Measurements from ENCODE around the gene LITAFD.

DNA sequence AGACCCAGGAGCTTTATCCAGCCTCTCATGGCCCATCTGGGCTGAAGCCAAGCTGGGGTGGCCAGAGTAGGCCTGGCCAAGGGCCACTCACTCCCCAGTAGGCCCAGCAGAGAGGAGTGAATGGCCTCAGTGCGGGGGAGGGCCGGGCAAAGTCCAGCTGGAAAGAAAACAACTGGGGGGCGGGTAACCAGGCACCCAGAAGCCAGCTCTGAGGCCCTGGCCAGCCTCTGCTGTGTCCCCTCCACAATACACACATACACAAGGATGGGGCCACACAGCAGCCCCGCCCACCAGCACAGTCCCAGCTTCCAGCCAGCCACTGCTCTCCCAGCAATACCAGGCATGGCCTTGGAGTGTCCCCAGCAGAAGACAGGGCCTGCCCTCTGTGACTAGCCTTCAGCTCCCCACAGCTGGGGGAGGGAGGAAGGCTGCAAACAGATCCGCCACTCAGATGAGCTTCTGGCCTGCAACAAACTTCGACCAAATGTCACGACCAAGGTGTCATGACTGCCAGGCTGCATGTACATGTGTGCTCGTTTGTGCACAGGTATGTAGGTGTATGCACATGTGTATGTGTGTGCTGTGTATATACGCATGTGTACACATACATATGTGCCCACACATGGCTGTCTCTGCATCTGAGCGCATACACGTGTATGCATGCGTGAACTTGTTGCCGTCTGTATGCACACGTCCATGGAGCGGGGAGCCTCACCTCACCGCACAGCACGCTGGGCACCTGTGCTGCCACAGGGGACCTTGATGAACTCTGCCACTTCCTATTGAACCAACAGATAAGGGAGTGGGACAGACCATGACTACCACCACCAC, 18.3 kb upstream of the LITAFD start:
- TF ChIP-seq, protein P1, sequence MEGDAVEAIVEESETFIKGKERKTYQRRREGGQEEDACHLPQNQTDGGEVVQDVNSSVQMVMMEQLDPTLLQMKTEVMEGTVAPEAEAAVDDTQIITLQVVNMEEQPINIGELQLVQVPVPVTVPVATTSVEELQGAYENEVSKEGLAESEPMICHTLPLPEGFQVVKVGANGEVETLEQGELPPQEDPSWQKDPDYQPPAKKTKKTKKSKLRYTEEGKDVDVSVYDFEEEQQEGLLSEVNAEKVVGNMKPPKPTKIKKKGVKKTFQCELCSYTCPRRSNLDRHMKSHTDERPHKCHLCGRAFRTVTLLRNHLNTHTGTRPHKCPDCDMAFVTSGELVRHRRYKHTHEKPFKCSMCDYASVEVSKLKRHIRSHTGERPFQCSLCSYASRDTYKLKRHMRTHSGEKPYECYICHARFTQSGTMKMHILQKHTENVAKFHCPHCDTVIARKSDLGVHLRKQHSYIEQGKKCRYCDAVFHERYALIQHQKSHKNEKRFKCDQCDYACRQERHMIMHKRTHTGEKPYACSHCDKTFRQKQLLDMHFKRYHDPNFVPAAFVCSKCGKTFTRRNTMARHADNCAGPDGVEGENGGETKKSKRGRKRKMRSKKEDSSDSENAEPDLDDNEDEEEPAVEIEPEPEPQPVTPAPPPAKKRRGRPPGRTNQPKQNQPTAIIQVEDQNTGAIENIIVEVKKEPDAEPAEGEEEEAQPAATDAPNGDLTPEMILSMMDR (IDR thresholded peaks at IDR 0.05 in 2 of 3, conservative IDR thresholded peaks at IDR 0.05 in 1 of 3; ENCODE audit: borderline replicate concordance in 1 of 3, insufficient read depth in 1 of 3, low read depth in 2 of 3, low read length in 2 of 3): no peak
- no peak for TF ChIP-seq YY1 (IDR thresholded peaks at IDR 0.05; ENCODE audit: extremely low read depth, insufficient replicate concordance, low read depth, low read length)
- TF ChIP-seq POLR2A (IDR thresholded peaks at IDR 0.05; ENCODE audit: borderline replicate concordance, extremely low read depth, insufficient read depth, insufficient read length): no peak
- no peak for TF ChIP-seq RAD21 (IDR thresholded peaks at IDR 0.05; ENCODE audit: low read depth)
- TF ChIP-seq, protein P2, sequence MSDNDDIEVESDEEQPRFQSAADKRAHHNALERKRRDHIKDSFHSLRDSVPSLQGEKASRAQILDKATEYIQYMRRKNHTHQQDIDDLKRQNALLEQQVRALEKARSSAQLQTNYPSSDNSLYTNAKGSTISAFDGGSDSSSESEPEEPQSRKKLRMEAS (IDR thresholded peaks at IDR 0.05): no peak
- TF ChIP-seq JUND (IDR thresholded peaks at IDR 0.05): no peak
- no peak for TF ChIP-seq EZH2 (IDR thresholded peaks at IDR 0.05)
- no peak for TF ChIP-seq CEBPB (IDR thresholded peaks at IDR 0.05; ENCODE audit: low read depth)
- TF ChIP-seq, protein P3, sequence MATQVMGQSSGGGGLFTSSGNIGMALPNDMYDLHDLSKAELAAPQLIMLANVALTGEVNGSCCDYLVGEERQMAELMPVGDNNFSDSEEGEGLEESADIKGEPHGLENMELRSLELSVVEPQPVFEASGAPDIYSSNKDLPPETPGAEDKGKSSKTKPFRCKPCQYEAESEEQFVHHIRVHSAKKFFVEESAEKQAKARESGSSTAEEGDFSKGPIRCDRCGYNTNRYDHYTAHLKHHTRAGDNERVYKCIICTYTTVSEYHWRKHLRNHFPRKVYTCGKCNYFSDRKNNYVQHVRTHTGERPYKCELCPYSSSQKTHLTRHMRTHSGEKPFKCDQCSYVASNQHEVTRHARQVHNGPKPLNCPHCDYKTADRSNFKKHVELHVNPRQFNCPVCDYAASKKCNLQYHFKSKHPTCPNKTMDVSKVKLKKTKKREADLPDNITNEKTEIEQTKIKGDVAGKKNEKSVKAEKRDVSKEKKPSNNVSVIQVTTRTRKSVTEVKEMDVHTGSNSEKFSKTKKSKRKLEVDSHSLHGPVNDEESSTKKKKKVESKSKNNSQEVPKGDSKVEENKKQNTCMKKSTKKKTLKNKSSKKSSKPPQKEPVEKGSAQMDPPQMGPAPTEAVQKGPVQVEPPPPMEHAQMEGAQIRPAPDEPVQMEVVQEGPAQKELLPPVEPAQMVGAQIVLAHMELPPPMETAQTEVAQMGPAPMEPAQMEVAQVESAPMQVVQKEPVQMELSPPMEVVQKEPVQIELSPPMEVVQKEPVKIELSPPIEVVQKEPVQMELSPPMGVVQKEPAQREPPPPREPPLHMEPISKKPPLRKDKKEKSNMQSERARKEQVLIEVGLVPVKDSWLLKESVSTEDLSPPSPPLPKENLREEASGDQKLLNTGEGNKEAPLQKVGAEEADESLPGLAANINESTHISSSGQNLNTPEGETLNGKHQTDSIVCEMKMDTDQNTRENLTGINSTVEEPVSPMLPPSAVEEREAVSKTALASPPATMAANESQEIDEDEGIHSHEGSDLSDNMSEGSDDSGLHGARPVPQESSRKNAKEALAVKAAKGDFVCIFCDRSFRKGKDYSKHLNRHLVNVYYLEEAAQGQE (IDR thresholded peaks at IDR 0.05; ENCODE audit: low read depth): no peak
- TF ChIP-seq POLR2AphosphoS5 (IDR thresholded peaks at IDR 0.05; ENCODE audit: low read depth, low read length): no peak; the same call in 1 of the 2 replicates
- no peak for TF ChIP-seq SIN3A (IDR thresholded peaks at IDR 0.05; ENCODE audit: low read depth)
- TF ChIP-seq SP1 (IDR thresholded peaks at IDR 0.05; ENCODE audit: low read depth): no peak
- TF ChIP-seq EZH2phosphoT487 (IDR thresholded peaks at IDR 0.05; ENCODE audit: borderline replicate concordance): no peak
- TF ChIP-seq, protein P4, sequence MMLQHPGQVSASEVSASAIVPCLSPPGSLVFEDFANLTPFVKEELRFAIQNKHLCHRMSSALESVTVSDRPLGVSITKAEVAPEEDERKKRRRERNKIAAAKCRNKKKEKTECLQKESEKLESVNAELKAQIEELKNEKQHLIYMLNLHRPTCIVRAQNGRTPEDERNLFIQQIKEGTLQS (IDR thresholded peaks at IDR 0.05): no peak
